Neuronal stem cell (in vitro differentiated cells): ENCODE measurements around the gene GCM1. TPM values are rescaled to one million over a fixed set of nuclear protein-coding genes. Genes with fewer than 3 reads are reported as not detected.

Experiments used
- DNase-seq: peaks from one replicate; pipeline ENCODE4 v3.0.0-alpha.2; 2013; ENCODE audit warnings: low spot score
- H2AFZ ChIP-seq: one replicate; pipeline ENCODE4 v1.6.1; 2013; ENCODE audit warnings: mild to moderate bottlenecking, low read length, inconsistent platforms
- H2AK5ac ChIP-seq: 2 replicates; pipeline ENCODE4 v1.6.1; 2013; ENCODE audit warnings: low read depth, mild to moderate bottlenecking, inconsistent platforms, low read length, moderate library complexity, mixed read lengths
- H2BK120ac ChIP-seq: 2 replicates; pipeline ENCODE4 v1.6.1; 2013; ENCODE audit warnings: low read depth, mild to moderate bottlenecking, inconsistent platforms, low read length, moderate library complexity, mixed read lengths
- H2BK12ac ChIP-seq: one replicate; pipeline ENCODE4 v1.6.1; 2013; ENCODE audit warnings: low read length, inconsistent platforms
- H2BK15ac ChIP-seq: 2 replicates; pipeline ENCODE4 v1.6.1; 2013; ENCODE audit warnings: mild to moderate bottlenecking, low read length, inconsistent platforms, mixed read lengths
- H2BK5ac ChIP-seq: one replicate; pipeline ENCODE4 v1.6.1; 2013; ENCODE audit warnings: inconsistent platforms, mild to moderate bottlenecking, low read length, moderate library complexity
- H3K14ac ChIP-seq: one replicate; pipeline ENCODE4 v1.6.1; 2013; ENCODE audit warnings: low read length, inconsistent platforms
- H3K18ac ChIP-seq: 2 replicates; pipeline ENCODE4 v1.6.1; 2013; ENCODE audit warnings: low read length, inconsistent platforms
- H3K23ac ChIP-seq: 2 replicates; pipeline ENCODE4 v1.6.1; 2013; ENCODE audit warnings: low read depth, mild to moderate bottlenecking, mixed read lengths, low read length, inconsistent platforms; ENCODE audit not compliant: poor library complexity
- H3K27ac ChIP-seq: replicated peaks from 3 replicates; pipeline ENCODE4 v1.5.1; 2013; ENCODE audit warnings: low read length, inconsistent platforms
- H3K27me3 ChIP-seq, 3 experiments: 2 replicates each; pipeline ENCODE4 v1.6.1; 2013; ENCODE audit warnings: low read length in 3 of 3, mild to moderate bottlenecking in 2 of 3, inconsistent platforms in 1 of 3, low read depth in 1 of 3, mixed read lengths in 1 of 3, moderate library complexity in 1 of 3; ENCODE audit not compliant: control insufficient read depth in 3 of 3, insufficient read depth in 3 of 3
- H3K36me3 ChIP-seq, 2 donors: replicated peaks in 1 of 2; 2 replicates each; pipeline ENCODE4 v1.6.1; 2013; ENCODE audit warnings: low read length in 2 of 2; ENCODE audit not compliant: control insufficient read depth in 2 of 2, insufficient read depth in 2 of 2
- H3K4ac ChIP-seq: 2 replicates; pipeline ENCODE4 v1.6.1; 2013; ENCODE audit warnings: inconsistent platforms, mild to moderate bottlenecking, low read length, moderate library complexity
- H3K4me1 ChIP-seq, 2 donors: 1 replicate in 1 of 2; 2 replicates in 1 of 2; pipeline ENCODE4 v1.6.1; 2013; ENCODE audit warnings: low read length in 2 of 2, low read depth in 1 of 2; ENCODE audit not compliant: control insufficient read depth in 2 of 2, insufficient read depth in 1 of 2
- H3K4me2 ChIP-seq: one replicate; pipeline ENCODE4 v1.6.1; 2013; ENCODE audit warnings: mild to moderate bottlenecking, low read length, inconsistent platforms; ENCODE audit not compliant: insufficient read depth, poor library complexity, severe bottlenecking
- H3K4me3 ChIP-seq, 2 donors: 2 replicates each; pipeline ENCODE4 v1.5.1; 2013; ENCODE audit warnings: low read length in 2 of 2, mild to moderate bottlenecking in 2 of 2, inconsistent platforms in 1 of 2, moderate library complexity in 1 of 2
- H3K79me1 ChIP-seq: one replicate; pipeline ENCODE4 v1.6.1; 2013; ENCODE audit warnings: low read depth, mild to moderate bottlenecking, inconsistent platforms, low read length, moderate library complexity
- H3K9ac ChIP-seq: one replicate; pipeline ENCODE4 v1.6.1; 2013; ENCODE audit warnings: mild to moderate bottlenecking, low read depth, low read length, inconsistent platforms; ENCODE audit not compliant: poor library complexity
- H3K9me3 ChIP-seq, 2 donors: replicated peaks in 1 of 2; 2 replicates each; pipeline versions ENCODE3 to v1.6.1; 2013; ENCODE audit warnings: low read length in 2 of 2, mild to moderate bottlenecking in 2 of 2, inconsistent platforms in 1 of 2, low read depth in 1 of 2, mixed read lengths in 1 of 2, moderate library complexity in 1 of 2; ENCODE audit not compliant: control insufficient read depth in 2 of 2, insufficient read depth in 1 of 2
- H4K8ac ChIP-seq: one replicate; pipeline ENCODE4 v1.6.1; 2013; ENCODE audit warnings: low read depth, mild to moderate bottlenecking, inconsistent platforms, low read length, moderate library complexity
- H4K91ac ChIP-seq: one replicate; pipeline ENCODE4 v1.6.1; 2013; ENCODE audit warnings: low read length, low read depth, mild to moderate bottlenecking, inconsistent platforms; ENCODE audit not compliant: poor library complexity
- WGBS, 2 donors: extraction: QIAGEN DNeasy Blood & Tissue Kit; methylation state at CpG; one replicate each; pipeline ENCODE4 v1.1.7; 2013; ENCODE audit warnings: missing lambda C conversion rate in 2 of 2, mixed read lengths in 1 of 2; ENCODE audit not compliant: insufficient read length in 2 of 2, insufficient replicate concordance in 1 of 2; ENCODE audit errors: extremely low coverage in 2 of 2; 5-methylcytosine and 5-hydroxymethylcytosine counted together
- polyA plus RNA-seq, 2 experiments: library from polyadenylated mRNA; stranded (reverse); fragments of 200-250 nt; gene quantifications; one replicate each; pipeline ENCODE4 v1.2.3, GENCODE V29; 2013

The GCM1 gene
- polyA plus RNA-seq (2013, experiment 1 of 2) = 0.01 TPM
- 0.06 TPM for polyA plus RNA-seq (2013, experiment 2 of 2)

GRCh38 chr6:53148684-53149083 is at the start of gene GCM1:
GCM1 (minus strand) TSS chr6:53148841; CDS start chr6:53145632, 3,209 bp downstream.
- H3K9me3 ChIP-seq = no peaks in the 10 kb centered on the region
- H3K4me2 ChIP-seq = no peak within 1 kb of the TSS
- H3K4me1 ChIP-seq = no peaks in the 10 kb centered on the region
- H3K14ac ChIP-seq = no peak within 1 kb of the TSS
- no peak within 1 kb of the TSS for H2BK5ac ChIP-seq
- H2BK120ac ChIP-seq = no peak within 1 kb of the TSS
- no peak within 1 kb of the TSS for H2BK15ac ChIP-seq
- H3K79me1 ChIP-seq = no peaks in the 10 kb centered on the region
- no peak within 1 kb of the TSS for H3K23ac ChIP-seq
- DNase-seq = no peak
- H3K4me3 ChIP-seq = no peak within 1 kb of the TSS
- no peaks in the 10 kb centered on the region for H3K36me3 ChIP-seq
- H2AK5ac ChIP-seq = no peak within 1 kb of the TSS
- H3K27ac ChIP-seq = no peak within 1 kb of the TSS
- H2AFZ ChIP-seq = no peak within 1 kb of the TSS
- no peak within 1 kb of the TSS for H3K18ac ChIP-seq
- peaks cover 0 to 2% (median 0%) of the 10 kb centered on the region in 3 experiments for H3K27me3 ChIP-seq
- H4K91ac ChIP-seq = no peak within 1 kb of the TSS
- WGBS, 2 donors = no CpG with 5 or more reads among the region's 5 CpGs
- H2BK12ac ChIP-seq = no peak within 1 kb of the TSS
- no peak within 1 kb of the TSS for H4K8ac ChIP-seq
- no peak within 1 kb of the TSS for H3K9ac ChIP-seq
- no peak within 1 kb of the TSS for H3K4ac ChIP-seq

- Histone ChIP-seq H3K4me1 (peaks cover 2% of the 10 kb centered on the region in 2 donors), H2AFZ (no peak overlapping the region), H3K9ac (no peak overlapping the region), H3K27ac (no peak overlapping the region), H4K8ac (no peak overlapping the region), H3K9me3 (no peaks in the 10 kb centered on the region), H2BK5ac (no peak overlapping the region), H3K18ac (no peak overlapping the region), H3K4me2 (no peak overlapping the region), H2AK5ac (no peak overlapping the region), H3K27me3 (peaks cover 0 to 8% (median 0%) of the 10 kb centered on the region in 3 experiments), H2BK120ac (no peak overlapping the region), H4K91ac (no peak overlapping the region), H2BK12ac (no peak overlapping the region), H3K14ac (no peak overlapping the region), H3K23ac (no peak overlapping the region), H3K4ac (no peak overlapping the region), H3K36me3 (no peaks in the 10 kb centered on the region), H3K4me3 (no peak overlapping the region), H3K79me1 (no peaks in the 10 kb centered on the region), H2BK15ac (no peak overlapping the region)
- no peak for DNase-seq
- whole genome bisulfite sequencing, 2 donors = 100% methylated on average over 1 to 2 of the region's 3 CpGs
These were observed 48.9 kb upstream of the GCM1 start for GRCh38 chr6:53197553-53197952.

- DNase-seq = no peak
- no peak overlapping the region for H3K4ac ChIP-seq
- no peak overlapping the region for H2BK15ac ChIP-seq
- no peak overlapping the region for H2BK5ac ChIP-seq
- peaks cover 3 to 4% of the 10 kb centered on the region in 2 donors for H3K4me1 ChIP-seq
- no peak overlapping the region for H2BK12ac ChIP-seq
- H3K27ac ChIP-seq = no peak overlapping the region
- no peak overlapping the region for H3K18ac ChIP-seq
- H2AK5ac ChIP-seq = no peak overlapping the region
- no peak overlapping the region for H4K8ac ChIP-seq
- no peak overlapping the region for H3K4me2 ChIP-seq
- H3K4me3 ChIP-seq = no peak overlapping the region
- H3K79me1 ChIP-seq = no peaks in the 10 kb centered on the region
- no peak overlapping the region for H3K14ac ChIP-seq
- H4K91ac ChIP-seq = no peak overlapping the region
- H3K36me3 ChIP-seq = no peaks in the 10 kb centered on the region
- no peak overlapping the region for H2BK120ac ChIP-seq
- no CpG with 5 or more reads among the region's 4 CpGs for WGBS, 2 donors
- no peak overlapping the region for H2AFZ ChIP-seq
- H3K23ac ChIP-seq = no peak overlapping the region
- no peaks in the 10 kb centered on the region for H3K9me3 ChIP-seq
- peaks cover 0 to 8% (median 0%) of the 10 kb centered on the region in 3 experiments for H3K27me3 ChIP-seq
- no peak overlapping the region for H3K9ac ChIP-seq
These were observed 46.4 kb upstream of the GCM1 start for GRCh38 chr6:53195048-53195447.

- Histone ChIP-seq H3K14ac (no peak overlapping the region), H3K4ac (no peak overlapping the region), H3K4me1 (peaks cover 3 to 4% of the 10 kb centered on the region in 2 donors), H2BK5ac (no peak overlapping the region), H3K18ac (no peak overlapping the region), H3K36me3 (no peaks in the 10 kb centered on the region), H2BK15ac (no peak overlapping the region), H3K79me1 (no peaks in the 10 kb centered on the region), H3K4me3 (peak overlapping the region in 1 of 2 donors; percentile 3), H3K9ac (no peak overlapping the region), H2AK5ac (no peak overlapping the region), H3K4me2 (no peak overlapping the region), H3K27me3 (peaks cover 0 to 8% (median 0%) of the 10 kb centered on the region in 3 experiments), H2BK12ac (no peak overlapping the region), H3K23ac (no peak overlapping the region), H3K27ac (no peak overlapping the region), H2AFZ (peak overlapping the region; percentile 31), H4K8ac (no peak overlapping the region), H4K91ac (no peak overlapping the region), H3K9me3 (no peaks in the 10 kb centered on the region), H2BK120ac (no peak overlapping the region)
- DNase-seq = peak; percentile 5
- no CpG with 5 or more reads among the region's 5 CpGs for WGBS, 2 donors
These were observed 44.1 kb upstream of the GCM1 start for GRCh38 chr6:53192682-53193188.
